ENCODE data around the gene LIPC. TPM values are rescaled to one million over a fixed set of nuclear protein-coding genes. Genes with fewer than 3 reads are reported as not detected.

LIPC gene
- total and polyA plus RNA-seq, 10 donors, result 0.47 to 2.5 (median 1.0) TPM

DNA sequence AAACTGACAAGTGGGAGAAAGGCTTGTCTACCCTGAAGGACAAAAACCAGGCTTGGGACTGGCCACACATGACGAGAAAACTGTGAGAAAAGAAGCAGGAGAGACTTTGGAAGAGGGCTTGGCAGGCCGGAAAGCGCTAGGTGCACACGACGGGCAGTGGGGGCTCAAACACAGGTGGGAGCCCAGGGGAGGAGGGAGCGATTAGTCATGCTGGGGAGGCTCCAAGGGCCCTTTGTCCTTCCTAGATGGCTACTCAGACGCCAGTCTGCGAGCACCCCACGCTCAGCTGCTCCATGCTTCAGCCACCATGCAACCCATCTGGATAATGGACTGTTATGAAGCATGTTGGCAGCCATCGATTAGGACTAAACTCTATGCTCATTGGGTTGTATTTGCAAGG is 17.1 kb downstream of the LIPC start:
- 76 to 88% (median 85%) methylated on average over 7 to 10 of the region's 10 CpGs for WGBS, 5 donors
- no peaks in the 10 kb centered on the region for H3K36me3 ChIP-seq
- H3K9me3 ChIP-seq, result no peaks in the 10 kb centered on the region
- TF ChIP-seq POLR2A (IDR thresholded peaks at IDR 0.05) (no peak), POLR2AphosphoS5 (IDR thresholded peaks at IDR 0.05) (no peak)
- TF ChIP-seq, protein P1, sequence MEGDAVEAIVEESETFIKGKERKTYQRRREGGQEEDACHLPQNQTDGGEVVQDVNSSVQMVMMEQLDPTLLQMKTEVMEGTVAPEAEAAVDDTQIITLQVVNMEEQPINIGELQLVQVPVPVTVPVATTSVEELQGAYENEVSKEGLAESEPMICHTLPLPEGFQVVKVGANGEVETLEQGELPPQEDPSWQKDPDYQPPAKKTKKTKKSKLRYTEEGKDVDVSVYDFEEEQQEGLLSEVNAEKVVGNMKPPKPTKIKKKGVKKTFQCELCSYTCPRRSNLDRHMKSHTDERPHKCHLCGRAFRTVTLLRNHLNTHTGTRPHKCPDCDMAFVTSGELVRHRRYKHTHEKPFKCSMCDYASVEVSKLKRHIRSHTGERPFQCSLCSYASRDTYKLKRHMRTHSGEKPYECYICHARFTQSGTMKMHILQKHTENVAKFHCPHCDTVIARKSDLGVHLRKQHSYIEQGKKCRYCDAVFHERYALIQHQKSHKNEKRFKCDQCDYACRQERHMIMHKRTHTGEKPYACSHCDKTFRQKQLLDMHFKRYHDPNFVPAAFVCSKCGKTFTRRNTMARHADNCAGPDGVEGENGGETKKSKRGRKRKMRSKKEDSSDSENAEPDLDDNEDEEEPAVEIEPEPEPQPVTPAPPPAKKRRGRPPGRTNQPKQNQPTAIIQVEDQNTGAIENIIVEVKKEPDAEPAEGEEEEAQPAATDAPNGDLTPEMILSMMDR (IDR thresholded peaks at IDR 0.05 in 8 of 11, conservative IDR thresholded peaks at IDR 0.05 in 3 of 11), result no peak
- no peak overlapping the region for H3K27ac ChIP-seq
- DNase-seq, result no peak
- H3K4me1 ChIP-seq, result peaks cover 0 to 5% (median 0%) of the 10 kb centered on the region in 6 donors
- H3K27me3 ChIP-seq (replicated peaks in 1 of 7), result no peaks in the 10 kb centered on the region
- intact Hi-C loops (cut with DNase I; ENCODE audit: low total_unique reads), result no loop called here
- no peak overlapping the region for H3K4me3 ChIP-seq

DNA sequence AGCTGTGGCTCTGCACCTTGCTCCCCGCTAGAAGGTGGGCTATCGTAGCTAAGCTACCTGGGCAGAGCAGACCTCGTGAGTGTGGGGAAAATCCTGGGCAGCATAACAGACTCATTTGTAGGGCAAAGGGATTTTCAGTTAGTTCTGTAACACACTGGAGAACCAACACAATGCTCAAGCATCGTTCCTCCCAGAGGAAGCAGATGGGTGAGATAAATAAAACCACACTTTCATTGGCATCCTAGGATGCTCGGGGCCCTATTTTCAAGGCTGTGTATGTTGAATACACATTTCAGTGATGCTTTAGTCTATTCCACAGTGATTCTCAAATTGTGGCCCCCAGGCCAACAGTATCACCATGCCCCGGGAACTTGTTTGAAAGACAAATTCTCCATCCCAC is 20.0 kb downstream of the LIPC start:
- intact Hi-C loops (cut with DNase I; ENCODE audit: low total_unique reads), result no loop called here
- Histone ChIP-seq H3K27ac (no peak overlapping the region), H3K27me3 (replicated peaks in 1 of 7) (no peaks in the 10 kb centered on the region), H3K4me1 (peaks cover 0 to 6% (median under 1%) of the 10 kb centered on the region in 6 donors), H3K36me3 (no peaks in the 10 kb centered on the region), H3K4me3 (no peak overlapping the region), H3K9me3 (no peaks in the 10 kb centered on the region)
- 56 to 68% (median 64%) methylated on average over 6 of the region's 6 CpGs for WGBS, 5 donors
- TF ChIP-seq, protein P1 (IDR thresholded peaks at IDR 0.05 in 8 of 11, conservative IDR thresholded peaks at IDR 0.05 in 3 of 11), result no peak
- TF ChIP-seq POLR2AphosphoS5 (IDR thresholded peaks at IDR 0.05) (no peak), POLR2A (IDR thresholded peaks at IDR 0.05) (no peak)
- no peak for DNase-seq

DNA sequence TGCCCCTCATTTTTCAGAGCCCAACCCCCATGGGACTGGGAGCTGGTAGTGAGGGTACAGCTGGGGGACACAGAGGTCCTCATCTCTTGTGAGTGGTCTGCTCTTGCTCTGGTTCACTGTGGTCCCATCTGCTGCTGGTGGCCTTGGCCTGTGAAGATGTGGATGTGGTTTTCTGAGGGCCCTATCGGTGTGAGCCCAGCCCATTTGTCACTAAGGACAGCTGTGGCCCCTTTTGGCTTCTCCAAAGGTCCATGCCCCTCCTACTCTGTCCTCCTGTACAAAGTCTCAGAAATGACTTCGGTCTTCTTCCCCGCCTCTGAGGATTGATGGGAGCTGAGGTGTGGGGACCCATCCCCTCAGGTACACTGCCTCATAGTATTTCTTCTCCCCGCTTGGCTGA is 21.0 kb downstream of the LIPC start:
- intact Hi-C loops (cut with DNase I; ENCODE audit: low total_unique reads), result no loop called here
- Histone ChIP-seq H3K27me3 (replicated peaks in 1 of 7) (no peaks in the 10 kb centered on the region), H3K36me3 (no peaks in the 10 kb centered on the region), H3K4me3 (no peak overlapping the region), H3K27ac (no peak overlapping the region), H3K9me3 (no peaks in the 10 kb centered on the region), H3K4me1 (peaks cover 4 to 11% (median 8%) of the 10 kb centered on the region in 6 donors)
- TF ChIP-seq POLR2AphosphoS5 (IDR thresholded peaks at IDR 0.05), result no peak
- TF ChIP-seq, protein P1 (IDR thresholded peaks at IDR 0.05 in 8 of 11, conservative IDR thresholded peaks at IDR 0.05 in 3 of 11), result no peak
- no peak for TF ChIP-seq POLR2A (IDR thresholded peaks at IDR 0.05)
- no peak for DNase-seq
- 84 to 94% (median 86%) methylated on average over 4 of the region's 4 CpGs for WGBS, 5 donors

DNA sequence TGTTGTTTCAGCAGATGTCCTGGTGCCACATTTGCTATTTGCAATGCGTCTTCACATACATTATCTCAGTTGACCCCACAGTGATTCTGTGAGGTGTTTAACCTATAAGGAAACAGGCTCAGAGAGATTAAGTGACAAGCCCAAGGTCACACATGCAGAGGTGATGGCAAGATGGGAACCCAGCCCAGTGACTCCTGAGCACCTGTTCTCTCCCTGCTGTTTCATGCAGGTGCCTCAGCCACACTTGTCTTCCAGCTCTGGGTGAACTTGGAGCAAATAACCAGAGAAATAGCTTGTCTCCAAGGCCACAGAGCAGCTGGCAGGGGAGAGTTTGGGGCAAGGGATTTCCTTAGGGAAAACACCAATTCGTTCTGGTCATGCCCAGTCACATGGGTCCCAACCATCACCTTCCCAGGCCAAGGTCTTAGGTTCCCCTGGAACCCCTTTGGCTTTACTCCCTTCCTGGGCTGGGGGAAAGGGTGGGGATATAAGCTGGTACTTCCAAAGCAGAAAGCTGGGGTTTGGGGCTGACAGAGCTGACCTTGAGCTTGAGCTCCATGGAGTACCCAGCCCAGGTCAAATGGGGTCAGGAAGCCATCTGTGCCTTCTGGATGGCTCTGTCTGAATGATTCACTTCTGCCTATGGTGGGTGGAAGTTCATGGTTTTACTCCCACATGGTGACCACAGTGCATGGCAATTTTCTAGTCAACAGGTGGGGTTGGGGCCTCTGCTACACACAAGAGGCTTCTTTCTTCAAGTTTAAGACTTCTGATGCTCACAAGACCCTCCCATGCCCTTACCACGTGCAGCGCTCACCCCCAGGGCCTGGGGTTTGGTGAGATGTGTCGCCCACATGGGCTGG is 22.4 kb downstream of the LIPC start:
- no peak overlapping the region for H3K4me3 ChIP-seq
- WGBS, 5 donors, result 72 to 81% (median 76%) methylated on average over 5 of the region's 5 CpGs
- TF ChIP-seq, protein P1 (IDR thresholded peaks at IDR 0.05 in 8 of 11, conservative IDR thresholded peaks at IDR 0.05 in 3 of 11), result no peak
- TF ChIP-seq POLR2A (IDR thresholded peaks at IDR 0.05) (no peak), POLR2AphosphoS5 (IDR thresholded peaks at IDR 0.05) (no peak)
- H3K27me3 ChIP-seq (replicated peaks in 1 of 7), result no peaks in the 10 kb centered on the region
- no peaks in the 10 kb centered on the region for H3K9me3 ChIP-seq
- H3K27ac ChIP-seq, result no peak overlapping the region
- DNase-seq, result no peak
- no peaks in the 10 kb centered on the region for H3K36me3 ChIP-seq
- intact Hi-C loops (cut with DNase I; ENCODE audit: low total_unique reads), result no loop called here
- peaks cover 17 to 25% (median 22%) of the 10 kb centered on the region in 6 donors for H3K4me1 ChIP-seq

All from spleen (tissue), 11 donors.